ENCODE results near the gene RPP25L. TPM values are rescaled to one million over a fixed set of nuclear protein-coding genes. Genes with fewer than 3 reads are reported as not detected.

RPP25L gene
- total and polyA plus RNA-seq, 9 of the 15 experiments (the other 6 are each of a cell fraction or from before 2014, with no cell fraction given): 16.3 to 43.7 (median 29.0) TPM

DNA sequence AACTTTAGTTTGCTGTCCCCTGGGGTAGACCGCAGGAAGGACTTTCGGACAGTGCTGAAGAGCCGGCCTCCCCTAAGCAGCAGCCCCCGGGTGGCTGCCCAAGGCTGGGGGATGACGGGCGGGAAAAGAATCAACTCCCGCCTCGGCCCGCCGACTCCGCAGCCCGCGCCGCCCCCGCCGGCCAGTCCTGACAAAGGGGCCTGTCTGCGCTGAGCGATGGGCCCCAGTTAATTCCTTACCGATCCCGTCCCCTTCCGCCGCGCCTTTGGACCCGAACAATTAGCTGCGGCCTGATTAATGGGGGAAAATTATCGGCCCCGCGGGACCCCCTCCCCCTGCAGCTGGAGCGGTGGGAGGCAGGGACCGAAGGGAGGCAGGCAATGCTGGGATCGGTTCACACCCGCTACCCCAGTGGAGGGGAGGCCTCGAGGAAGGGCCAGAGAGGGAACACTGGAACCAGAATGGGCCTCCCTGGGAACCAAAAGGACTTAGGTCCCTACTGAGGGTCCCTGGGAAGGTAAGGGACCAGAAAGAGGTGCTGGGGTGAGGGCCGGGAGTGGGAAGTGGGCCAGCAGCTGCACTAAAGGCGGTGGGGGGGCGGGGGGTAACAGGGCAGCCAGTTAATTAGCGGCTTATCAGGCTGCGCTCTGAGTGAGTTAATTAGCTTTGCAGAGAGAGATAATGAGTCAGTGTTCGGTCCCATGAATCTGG lies 12.7 kb upstream of the RPP25L start (continued):
- TF ChIP-seq, protein P1, sequence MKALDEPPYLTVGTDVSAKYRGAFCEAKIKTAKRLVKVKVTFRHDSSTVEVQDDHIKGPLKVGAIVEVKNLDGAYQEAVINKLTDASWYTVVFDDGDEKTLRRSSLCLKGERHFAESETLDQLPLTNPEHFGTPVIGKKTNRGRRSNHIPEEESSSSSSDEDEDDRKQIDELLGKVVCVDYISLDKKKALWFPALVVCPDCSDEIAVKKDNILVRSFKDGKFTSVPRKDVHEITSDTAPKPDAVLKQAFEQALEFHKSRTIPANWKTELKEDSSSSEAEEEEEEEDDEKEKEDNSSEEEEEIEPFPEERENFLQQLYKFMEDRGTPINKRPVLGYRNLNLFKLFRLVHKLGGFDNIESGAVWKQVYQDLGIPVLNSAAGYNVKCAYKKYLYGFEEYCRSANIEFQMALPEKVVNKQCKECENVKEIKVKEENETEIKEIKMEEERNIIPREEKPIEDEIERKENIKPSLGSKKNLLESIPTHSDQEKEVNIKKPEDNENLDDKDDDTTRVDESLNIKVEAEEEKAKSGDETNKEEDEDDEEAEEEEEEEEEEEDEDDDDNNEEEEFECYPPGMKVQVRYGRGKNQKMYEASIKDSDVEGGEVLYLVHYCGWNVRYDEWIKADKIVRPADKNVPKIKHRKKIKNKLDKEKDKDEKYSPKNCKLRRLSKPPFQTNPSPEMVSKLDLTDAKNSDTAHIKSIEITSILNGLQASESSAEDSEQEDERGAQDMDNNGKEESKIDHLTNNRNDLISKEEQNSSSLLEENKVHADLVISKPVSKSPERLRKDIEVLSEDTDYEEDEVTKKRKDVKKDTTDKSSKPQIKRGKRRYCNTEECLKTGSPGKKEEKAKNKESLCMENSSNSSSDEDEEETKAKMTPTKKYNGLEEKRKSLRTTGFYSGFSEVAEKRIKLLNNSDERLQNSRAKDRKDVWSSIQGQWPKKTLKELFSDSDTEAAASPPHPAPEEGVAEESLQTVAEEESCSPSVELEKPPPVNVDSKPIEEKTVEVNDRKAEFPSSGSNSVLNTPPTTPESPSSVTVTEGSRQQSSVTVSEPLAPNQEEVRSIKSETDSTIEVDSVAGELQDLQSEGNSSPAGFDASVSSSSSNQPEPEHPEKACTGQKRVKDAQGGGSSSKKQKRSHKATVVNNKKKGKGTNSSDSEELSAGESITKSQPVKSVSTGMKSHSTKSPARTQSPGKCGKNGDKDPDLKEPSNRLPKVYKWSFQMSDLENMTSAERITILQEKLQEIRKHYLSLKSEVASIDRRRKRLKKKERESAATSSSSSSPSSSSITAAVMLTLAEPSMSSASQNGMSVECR (CRISPR knock-in tag; IDR thresholded peaks at IDR 0.05): no peak
- TF ChIP-seq, protein P2, sequence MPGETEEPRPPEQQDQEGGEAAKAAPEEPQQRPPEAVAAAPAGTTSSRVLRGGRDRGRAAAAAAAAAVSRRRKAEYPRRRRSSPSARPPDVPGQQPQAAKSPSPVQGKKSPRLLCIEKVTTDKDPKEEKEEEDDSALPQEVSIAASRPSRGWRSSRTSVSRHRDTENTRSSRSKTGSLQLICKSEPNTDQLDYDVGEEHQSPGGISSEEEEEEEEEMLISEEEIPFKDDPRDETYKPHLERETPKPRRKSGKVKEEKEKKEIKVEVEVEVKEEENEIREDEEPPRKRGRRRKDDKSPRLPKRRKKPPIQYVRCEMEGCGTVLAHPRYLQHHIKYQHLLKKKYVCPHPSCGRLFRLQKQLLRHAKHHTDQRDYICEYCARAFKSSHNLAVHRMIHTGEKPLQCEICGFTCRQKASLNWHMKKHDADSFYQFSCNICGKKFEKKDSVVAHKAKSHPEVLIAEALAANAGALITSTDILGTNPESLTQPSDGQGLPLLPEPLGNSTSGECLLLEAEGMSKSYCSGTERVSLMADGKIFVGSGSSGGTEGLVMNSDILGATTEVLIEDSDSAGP (CRISPR knock-in tag; IDR thresholded peaks at IDR 0.05): no peak
- no peak for TF ChIP-seq ZNF133 (CRISPR knock-in tag; IDR thresholded peaks at IDR 0.05)
- TF ChIP-seq, protein P3, sequence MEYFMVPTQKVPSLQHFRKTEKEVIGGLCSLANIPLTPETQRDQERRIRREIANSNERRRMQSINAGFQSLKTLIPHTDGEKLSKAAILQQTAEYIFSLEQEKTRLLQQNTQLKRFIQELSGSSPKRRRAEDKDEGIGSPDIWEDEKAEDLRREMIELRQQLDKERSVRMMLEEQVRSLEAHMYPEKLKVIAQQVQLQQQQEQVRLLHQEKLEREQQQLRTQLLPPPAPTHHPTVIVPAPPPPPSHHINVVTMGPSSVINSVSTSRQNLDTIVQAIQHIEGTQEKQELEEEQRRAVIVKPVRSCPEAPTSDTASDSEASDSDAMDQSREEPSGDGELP (CRISPR knock-in tag; IDR thresholded peaks at IDR 0.05; ENCODE audit: borderline replicate concordance): no peak
- no peak for TF ChIP-seq FUS (optimal IDR thresholded peaks at IDR 0.05; ENCODE audit: low read depth, low read length)

Measured in K562 (cell line).